AG08396 (cell line): ENCODE measurements around the gene NFYC.

Experiments
- DNase-seq: peaks from one replicate; pipeline ENCODE4 v3.0.0; 2012; ENCODE audit warnings: low spot score, mixed read lengths

Gene NFYC

DNA sequence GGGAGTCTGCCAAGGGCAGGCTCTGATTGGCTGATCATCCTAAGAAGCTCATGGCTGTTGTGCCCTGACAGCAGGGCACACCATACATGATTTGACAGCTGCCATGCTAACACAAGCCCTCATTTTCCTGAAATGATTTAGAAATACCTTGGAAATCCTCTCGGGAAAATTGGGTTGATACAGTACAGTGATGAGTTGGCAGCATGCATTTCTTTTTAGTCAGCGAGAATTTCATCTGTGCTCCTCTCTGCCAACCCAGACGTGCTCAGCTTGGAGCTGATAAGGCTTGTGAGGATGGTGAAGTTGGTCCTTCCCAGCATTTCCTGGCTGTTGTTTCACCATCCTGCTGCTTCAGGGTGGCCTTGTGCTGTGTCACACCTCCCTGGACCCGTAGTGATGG lies 69.5 kb downstream of the NFYC start:
- no peak for DNase-seq

DNA sequence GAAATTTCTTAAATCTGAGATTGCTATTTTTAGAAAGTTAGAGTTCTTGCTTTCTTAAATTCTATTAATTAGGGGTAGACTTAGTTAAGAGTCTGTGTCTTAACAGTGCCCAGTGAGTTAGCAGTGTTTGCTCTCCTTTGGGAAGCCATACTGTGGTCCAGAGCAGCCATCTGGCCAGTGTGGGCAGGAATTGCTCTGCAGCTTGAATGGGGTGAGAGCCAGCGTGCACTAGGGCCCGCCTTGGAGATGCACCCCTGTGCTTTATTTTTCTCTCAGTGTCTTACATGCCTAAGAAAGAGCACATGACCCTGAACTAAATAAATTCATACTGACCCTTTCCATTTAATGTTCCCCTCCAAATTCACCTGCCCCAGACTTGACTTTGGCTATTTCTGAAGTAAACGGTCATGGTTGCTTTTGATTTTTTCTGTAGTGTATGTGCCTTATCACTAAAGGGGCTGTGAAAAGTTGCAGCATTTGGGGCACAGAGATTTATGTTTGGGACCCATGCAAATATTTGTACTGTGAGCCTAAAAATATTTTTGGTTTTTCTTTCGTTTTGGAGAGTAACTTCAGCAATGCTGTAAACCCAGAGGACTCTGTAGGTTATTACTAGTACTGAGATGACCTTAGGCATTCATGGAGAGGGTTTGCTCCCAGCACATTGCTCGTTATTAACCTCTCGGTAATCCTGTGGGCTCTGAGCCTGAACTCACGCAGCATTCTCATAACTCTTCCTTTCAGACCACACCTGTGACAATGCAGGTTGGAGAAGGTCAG lies 70.8 kb downstream of the NFYC start:
- no peak for DNase-seq

DNA sequence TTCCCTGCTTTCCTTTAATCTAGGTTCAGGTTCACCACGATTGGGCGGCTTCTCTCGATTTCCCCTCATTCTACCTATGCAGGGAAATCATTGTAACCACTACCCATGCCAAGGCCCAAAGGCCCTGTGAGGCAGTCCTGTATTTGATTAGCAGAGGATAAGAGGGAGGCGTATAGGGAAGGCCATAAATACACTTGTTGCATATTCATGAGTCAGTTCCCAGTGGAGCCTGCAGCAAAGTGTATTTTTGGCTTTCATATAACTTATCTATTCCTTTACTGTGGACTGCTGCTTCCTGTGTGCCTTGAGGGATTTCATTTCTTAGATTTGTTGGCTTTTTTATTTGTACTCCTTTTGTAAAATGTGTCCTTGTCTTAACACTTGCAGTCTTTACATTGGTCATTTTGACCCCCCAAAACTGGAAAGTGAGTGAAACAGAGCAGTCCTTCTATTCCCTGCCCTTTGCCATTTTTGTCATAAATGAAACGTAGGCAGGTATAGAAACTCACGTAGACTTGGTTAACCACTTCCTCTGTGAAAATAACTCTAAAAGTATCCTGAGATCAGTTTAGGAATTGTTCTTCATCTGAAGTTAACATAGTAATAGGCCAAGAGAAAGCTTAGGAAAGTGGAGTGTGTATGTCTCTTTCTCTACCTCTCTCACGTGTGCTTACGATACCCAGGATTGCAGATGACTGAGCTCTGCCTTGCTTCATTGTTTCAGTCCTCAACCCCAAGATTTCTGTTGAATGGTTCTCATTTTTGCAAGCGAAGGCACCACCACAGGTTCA lies 72.4 kb downstream of the NFYC start:
- no peak for DNase-seq

GRCh38 chr1:40764981-40765380 lies 73.5 kb downstream of the NFYC start:
- no peak for DNase-seq

DNA sequence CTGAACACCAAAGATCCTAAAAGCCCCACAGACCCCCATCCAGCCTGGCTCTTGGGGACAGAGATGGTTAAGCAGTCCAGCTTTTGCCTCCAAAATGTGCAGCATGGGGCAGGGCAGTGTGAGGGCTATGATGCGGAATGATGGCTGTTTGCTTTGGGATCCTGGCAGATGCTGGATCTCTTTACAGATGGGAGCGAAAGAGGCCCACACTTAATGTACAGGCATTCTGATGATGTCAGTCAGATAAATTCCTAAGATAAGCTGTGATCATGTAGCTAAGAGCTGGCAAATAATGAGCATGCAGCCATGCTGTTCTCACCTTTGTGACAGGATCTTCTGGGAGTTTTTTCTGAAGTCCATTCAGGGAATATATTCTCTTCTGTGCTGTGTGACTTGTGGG lies 74.5 kb downstream of the NFYC start:
- no peak for DNase-seq

DNA sequence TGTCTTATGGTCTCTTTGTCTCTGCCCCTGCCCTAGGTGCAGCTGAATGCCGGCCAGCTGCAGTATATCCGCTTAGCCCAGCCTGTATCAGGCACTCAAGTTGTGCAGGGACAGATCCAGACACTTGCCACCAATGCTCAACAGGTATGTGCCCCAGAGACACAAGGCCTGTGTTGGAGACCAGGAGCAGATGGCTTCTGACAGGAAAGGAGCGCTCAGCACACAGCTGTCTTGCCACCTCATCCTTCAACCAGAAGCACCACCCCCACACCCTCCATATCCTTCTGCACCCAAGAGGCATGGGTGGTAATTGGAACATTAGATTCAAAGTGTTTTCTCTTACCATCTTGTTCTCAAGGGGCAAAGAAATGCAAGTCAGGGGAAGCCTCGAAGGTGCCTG lies 75.1 kb downstream of the NFYC start:
- no peak for DNase-seq

DNA sequence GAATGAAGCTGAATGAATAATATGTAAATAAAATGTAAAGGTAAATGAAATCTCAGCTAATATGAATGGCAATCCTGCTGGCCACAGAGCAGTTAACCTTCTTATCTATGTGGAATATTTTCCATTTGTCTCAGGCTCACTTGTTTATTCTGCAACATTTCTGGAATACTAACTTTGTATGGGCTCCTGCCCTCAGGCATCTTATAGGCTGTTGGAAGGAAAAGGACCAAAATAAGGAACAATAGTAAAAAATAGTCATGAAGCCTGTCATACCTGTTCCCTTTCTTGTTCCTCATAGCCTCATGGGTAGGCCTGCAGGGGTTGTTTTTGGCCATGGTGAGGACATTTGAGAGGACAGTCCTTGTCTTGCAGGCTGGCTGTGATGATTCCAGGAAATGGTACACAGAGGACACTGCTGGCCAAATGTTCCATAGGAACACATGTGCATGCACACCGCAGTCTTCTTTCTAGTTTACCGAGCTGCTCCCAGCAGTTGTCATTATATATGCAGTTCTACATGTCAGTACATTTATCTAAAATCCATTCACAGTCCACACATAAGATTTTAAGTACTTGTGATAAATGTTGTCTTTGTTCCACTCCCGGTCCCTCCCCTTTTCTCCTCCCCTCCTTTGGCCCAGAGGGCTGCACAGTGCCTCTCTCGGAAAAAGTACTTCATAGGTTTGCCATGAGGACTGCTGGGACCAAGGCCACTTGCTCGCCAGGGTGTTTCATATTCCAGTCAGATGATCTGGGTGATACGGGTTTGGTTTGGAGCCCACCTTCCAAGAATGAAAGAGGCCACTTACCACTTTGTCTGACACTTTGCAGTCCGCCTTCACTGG lies 76.9 kb downstream of the NFYC start:
- no peak for DNase-seq

DNA sequence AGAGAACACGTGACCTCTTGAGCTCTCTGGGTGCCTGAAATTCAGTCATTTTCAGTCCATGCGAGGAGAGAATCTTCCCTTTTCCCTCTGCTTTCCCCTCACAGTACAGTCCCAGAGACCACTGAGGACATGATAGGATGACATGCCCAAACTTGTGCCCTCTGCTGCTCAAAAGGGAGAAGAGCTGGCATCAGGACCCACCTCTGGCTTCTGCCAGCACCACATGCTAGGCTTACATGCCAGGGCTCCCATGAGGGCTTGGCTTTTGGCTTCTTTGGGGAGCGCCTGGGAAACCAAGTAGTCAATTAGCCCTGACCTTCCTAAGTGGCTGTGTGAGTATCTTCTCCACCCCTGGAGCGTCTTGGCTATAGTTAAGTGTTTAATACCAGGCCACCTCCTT lies 78.3 kb downstream of the NFYC start:
- DNase-seq = no peak

- DNase-seq = no peak
Measured at GRCh38 chr1:40770296-40771070, 79.0 kb downstream of the NFYC start.

DNA sequence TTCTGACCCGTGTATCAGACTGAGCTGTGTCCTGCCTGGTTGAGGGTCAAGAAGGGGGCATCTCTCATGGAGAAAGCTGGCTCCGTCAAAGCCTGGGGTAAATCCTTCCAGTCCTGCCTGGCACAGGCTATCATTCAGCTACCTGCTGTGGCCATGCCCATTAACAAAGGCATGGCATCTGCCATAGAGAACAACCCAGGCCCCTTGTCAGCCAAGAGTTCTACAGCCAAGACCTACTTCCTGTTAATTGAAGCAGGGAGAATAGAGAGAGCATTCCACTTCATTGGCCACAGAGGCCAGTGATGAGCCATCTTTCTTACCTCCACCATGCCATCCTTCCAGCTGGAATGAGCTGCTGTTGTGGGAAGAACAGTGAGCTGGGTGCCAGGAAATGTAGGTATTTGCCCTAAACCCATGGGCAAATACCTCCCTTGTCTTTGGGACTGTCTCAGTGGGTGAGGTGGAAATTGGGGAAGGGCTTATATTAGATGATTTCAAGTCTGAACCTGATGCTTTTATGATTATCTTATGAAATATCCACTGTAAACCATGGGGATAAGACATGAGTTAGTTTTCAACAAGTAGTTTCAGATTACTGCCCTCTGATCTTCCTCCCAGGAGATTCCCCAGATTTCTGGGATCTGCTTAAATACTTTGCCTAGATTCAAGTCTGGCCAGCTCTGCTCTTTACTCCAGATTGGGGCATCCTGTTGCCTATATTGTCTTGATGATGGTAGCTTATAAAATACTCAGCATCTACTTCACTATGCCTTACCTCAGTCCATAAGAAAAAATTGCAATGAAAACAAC lies 80.8 kb downstream of the NFYC start:
- DNase-seq = no peak

DNA sequence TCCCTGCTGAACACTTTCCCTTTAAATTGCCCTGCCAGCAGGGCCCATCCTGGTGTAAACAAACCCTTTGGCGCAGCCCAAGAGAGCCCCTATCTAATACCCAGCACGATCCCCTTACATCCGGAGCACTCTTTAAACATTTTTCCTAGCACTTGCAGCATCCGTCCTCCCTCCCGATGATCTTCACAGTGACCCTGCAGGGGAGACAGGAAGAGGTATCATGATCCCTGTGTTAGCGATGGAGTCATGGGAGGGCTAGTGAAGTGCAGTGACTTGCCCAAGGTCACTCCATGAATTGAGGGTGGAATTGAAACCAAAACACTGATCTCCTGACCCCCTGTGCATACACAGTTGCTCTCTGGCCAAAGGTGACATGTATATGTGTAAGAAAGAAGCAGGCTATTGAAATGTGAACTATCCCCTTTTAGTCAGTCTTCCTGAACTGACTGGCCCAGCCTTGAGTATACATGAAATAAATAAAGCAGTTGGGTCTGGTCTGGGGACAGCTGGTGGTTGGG lies 82.3 kb downstream of the NFYC start:
- DNase-seq = no peak

DNA sequence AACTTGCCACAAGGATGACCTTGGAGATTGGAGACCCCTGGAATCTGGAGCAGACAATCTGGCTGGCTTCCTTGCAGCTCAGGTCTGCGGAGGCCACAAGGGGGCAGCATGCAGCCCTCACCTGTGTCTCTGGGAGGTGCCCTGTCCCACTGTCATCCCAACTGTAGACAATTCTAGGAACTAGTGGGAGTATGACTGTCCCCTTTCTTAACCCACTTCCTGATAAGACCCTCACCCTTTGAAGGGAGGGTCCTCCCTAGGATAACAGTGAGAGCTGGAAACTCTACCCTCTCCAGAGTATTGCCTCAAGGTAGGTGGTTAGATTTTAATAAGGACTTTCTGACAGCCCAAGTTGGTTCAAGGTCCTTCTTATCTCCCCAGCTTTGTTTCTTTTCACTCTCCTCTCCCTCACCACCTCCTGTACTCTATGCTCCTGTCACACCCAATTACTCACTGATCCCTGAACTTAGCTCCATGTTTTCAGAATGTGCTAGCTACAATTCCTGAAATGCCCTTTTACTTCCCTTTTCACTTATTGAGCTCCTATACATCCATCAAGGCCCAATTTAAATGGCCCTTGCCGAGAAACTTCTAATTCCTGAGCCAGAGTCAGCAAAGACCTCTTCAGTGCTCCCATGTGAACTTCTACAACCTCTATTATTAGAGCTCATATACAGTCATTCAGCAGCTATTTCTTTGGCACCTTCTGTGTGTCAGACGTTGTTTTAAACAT lies 82.9 kb downstream of the NFYC start:
- peak; percentile 39 for DNase-seq

GRCh38 chr1:40776236-40777072 lies 85.0 kb downstream of the NFYC start:
- no peak for DNase-seq

- no peak for DNase-seq
Measured at GRCh38 chr1:40777224-40777970, 85.9 kb downstream of the NFYC start.

DNA sequence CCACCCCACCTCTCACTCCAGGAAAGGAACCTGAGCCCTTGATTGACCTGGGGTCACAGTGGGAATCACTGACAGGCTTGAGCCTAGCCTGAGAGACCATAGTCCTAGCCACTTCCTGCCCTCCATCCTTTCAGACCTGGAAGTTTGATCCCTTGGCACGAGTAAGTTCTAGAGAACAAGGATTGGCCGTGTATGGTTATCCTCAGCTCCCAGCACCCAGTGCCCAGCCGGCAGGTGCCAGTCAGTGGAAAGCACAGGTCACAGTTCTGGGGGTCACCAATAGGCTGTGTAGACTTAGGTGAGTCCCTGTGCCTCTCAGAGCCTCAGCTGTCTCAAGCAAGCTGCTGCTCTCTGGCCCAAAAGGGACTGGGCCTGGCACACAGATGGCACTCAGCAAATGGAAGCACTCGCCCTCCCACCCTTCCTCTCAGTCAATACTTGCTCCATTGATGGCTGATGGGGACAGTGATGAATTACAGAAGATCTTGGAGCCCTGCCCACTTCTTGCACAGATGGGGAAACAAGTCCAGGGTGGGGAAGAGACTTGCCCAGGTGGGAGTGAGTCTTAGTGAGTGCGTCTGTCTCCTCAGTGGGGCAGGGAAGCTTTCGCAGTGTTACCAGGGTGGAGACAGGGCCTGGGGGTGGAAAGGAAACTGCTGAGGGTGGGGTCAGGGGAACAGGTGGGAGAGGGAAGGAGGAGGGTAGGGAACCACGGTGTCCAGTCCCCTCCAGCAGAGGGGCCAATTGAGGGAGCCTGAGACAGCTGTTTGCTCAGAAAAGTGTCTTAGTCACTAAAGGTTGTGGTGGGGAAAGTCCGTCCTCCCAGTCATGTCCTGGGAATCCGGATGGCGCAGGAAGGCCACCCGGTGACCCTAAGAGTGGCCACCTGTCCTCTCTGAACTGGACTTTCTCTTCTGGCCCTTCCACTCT lies 89.4 kb downstream of the NFYC start:
- DNase-seq = no peak

- DNase-seq = no peak
Measured at GRCh38 chr1:40781608-40781971, 90.1 kb downstream of the NFYC start.

DNA sequence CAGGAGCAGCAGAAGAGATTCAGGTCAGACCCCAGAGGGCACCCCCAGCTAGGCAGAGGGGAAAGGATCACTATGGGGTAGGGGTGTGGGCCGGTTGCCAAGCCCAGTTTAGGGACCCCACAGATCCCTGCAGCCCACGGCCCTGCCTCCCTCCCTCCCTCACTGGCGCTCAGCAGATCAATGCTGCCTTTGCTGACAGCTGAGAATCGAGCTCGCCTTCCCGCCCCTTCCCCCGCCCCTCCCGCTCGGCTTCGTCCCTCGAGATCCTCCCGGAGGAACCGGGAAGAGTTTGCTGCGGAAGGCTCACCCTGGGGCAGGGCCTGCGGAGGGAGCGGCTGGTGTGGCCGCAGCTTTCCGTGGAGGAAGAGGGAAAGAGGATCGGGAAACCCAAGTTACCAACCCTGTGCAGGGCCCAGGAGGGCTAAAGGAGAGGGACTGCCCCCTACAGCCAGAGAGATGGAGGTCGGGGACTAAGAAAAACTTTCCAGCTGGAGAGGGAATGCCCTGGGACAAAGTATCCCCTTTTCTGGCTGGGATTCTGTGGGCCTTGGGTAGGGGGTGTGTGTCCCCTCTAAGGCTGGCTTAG lies 91.0 kb downstream of the NFYC start:
- peak; percentile 29 for DNase-seq
